ENCODE measurements around the gene FBXL13. TPM values are rescaled to one million over a fixed set of nuclear protein-coding genes. Genes with fewer than 3 reads are reported as not detected.

Gene FBXL13
- total and polyA plus RNA-seq, 2 experiments from 2014 or later, result 1.2 to 2.5 TPM

DNA sequence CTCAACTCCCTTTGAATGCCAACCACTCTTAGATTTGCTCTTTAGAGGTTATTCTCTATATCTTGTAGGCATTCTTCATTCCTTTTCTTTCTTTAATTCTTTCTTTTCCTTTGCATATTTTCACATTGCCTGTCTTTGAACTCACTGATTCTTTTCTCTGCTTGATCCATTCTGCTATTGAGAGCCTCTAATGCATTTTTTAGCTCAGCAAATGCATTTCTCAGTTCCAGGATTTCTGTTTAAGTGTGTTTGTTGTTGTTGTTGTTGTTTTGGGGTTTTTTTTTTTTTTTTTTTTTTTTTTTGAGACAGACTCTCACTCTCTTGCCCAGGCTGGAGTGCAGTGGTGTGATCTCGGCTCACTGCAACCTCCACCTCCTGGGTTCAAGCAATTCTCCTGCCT, 71.6 kb downstream of the FBXL13 start:
- DNase-seq (ENCODE audit: low spot score), result no peak
- no peak overlapping the region for H3K27ac Mint-ChIP-seq
- H3K4me3 ChIP-seq, result no peak overlapping the region
- H3K27me3 Mint-ChIP-seq (ENCODE audit: insufficient read depth, low read depth, poor library complexity), result no peaks in the 10 kb centered on the region
- no peaks in the 10 kb centered on the region for H3K79me2 ChIP-seq (replicated peaks; ENCODE audit: insufficient read depth)
- TF ChIP-seq ZNF331 (CRISPR knock-in tag; IDR thresholded peaks at IDR 0.05; ENCODE audit: low read depth) (no peak), ZNF114 (CRISPR knock-in tag; IDR thresholded peaks at IDR 0.05) (no peak), CREB1 (CRISPR knock-in tag; IDR thresholded peaks at IDR 0.05; ENCODE audit: low read depth) (no peak), EZH2 (IDR thresholded peaks at IDR 0.05; ENCODE audit: low read depth, unreplicated experiment) (no peak), POLR2AphosphoS5 (IDR thresholded peaks at IDR 0.05; ENCODE audit: low read depth) (no peak), ZNF462 (CRISPR knock-in tag; IDR thresholded peaks at IDR 0.05) (no peak), JUNB (IDR thresholded peaks at IDR 0.05; ENCODE audit: unreplicated experiment) (no peak), NANOG (IDR thresholded peaks at IDR 0.05; ENCODE audit: borderline replicate concordance) (no peak), EZH2phosphoT487 (IDR thresholded peaks at IDR 0.05; ENCODE audit: unreplicated experiment) (no peak)
- TF ChIP-seq, protein P1, sequence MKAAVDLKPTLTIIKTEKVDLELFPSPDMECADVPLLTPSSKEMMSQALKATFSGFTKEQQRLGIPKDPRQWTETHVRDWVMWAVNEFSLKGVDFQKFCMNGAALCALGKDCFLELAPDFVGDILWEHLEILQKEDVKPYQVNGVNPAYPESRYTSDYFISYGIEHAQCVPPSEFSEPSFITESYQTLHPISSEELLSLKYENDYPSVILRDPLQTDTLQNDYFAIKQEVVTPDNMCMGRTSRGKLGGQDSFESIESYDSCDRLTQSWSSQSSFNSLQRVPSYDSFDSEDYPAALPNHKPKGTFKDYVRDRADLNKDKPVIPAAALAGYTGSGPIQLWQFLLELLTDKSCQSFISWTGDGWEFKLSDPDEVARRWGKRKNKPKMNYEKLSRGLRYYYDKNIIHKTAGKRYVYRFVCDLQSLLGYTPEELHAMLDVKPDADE (IDR thresholded peaks at IDR 0.05), result no peak
- H3K36me3 ChIP-seq (ENCODE audit: insufficient read depth), result no peaks in the 10 kb centered on the region
- H3K4me1 Mint-ChIP-seq, result no peaks in the 10 kb centered on the region
- H3F3A ChIP-seq (replicated peaks; ENCODE audit: low read depth), result no peaks in the 10 kb centered on the region
- no peak overlapping the region for H3K4me2 ChIP-seq
- no peaks in the 10 kb centered on the region for H3K27me3 ChIP-seq (ENCODE audit: insufficient read depth)
- H3K9me2 ChIP-seq (ENCODE audit: insufficient read depth), result no peaks in the 10 kb centered on the region
- no peak overlapping the region for H2AFZ ChIP-seq
- H3K4me1 ChIP-seq (ENCODE audit: insufficient read depth), result no peaks in the 10 kb centered on the region
- ATAC-seq, result no peak
- H3K36me3 Mint-ChIP-seq (ENCODE audit: low read depth), result peaks cover 7% of the 10 kb centered on the region; the same call in 1 of the 3 replicates
- H3K9me3 Mint-ChIP-seq, result peaks cover 5% of the 10 kb centered on the region; the same call in 1 of the 3 replicates
- no peak overlapping the region for H3K4me3 Mint-ChIP-seq
- H4K20me1 ChIP-seq (replicated peaks; ENCODE audit: insufficient read depth), result no peaks in the 10 kb centered on the region
- no peak overlapping the region for H3K27ac ChIP-seq (ENCODE audit: low read depth)

Data from GM23338 (cell line).